GM18907 (cell line): ENCODE data around the gene FEN1.

Experiments used
- ATAC-seq: cut with Tn5 transposase; IDR thresholded peaks from one replicate; pipeline ENCODE4 v1.9.1; 2021; ENCODE audit warnings: mild to moderate bottlenecking, moderate library complexity; ENCODE audit not compliant: unreplicated experiment

The FEN1 gene

DNA sequence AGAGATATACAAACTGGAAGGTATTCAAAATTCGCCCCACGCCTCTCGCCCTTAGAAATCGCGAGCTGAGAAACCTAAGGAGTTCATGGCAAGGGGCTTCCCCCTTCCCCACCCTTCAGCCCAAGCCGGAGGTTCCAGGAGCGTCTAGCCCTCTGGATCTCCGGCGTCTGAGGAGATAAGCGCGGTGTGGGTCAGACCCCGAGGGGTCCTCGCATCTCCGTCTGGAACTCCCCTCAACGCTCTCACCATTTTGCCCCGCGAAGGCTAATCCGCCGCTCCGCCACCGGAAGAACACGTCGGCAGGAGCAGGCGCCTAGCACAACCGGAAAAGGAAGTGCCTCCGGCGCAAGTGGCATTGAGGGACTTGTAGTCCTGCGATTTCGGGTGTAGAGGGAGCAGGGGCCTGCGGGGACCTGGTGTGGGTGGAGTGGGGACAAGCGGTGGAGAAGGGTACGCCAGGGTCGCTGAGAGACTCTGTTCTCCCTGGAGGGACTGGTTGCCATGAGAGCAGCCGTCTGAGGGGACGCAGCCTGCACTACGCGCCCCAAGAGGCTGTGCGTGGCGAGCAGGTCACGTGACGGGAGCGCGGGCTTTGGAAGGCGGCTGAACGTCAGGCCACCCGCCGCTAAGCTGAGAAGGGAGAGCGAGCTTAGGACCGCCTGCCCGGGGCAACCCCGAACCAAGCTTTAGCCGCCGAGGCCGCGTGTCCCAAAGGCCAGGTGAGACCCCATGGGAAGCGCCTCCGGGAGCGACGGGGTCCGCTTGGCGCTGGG, at the start of gene FEN1, which contains the start of gene TMEM258:
FEN1 (plus strand) TSS at position 602 of the 773 bp plus-strand sequence. CDS start 2,451 bp downstream, outside the sequence.
TMEM258 (minus strand) TSS at position 290 of the 773 bp plus-strand sequence; CDS start at position 249, 41 bp downstream.
- ATAC-seq: peak; percentile 82

DNA sequence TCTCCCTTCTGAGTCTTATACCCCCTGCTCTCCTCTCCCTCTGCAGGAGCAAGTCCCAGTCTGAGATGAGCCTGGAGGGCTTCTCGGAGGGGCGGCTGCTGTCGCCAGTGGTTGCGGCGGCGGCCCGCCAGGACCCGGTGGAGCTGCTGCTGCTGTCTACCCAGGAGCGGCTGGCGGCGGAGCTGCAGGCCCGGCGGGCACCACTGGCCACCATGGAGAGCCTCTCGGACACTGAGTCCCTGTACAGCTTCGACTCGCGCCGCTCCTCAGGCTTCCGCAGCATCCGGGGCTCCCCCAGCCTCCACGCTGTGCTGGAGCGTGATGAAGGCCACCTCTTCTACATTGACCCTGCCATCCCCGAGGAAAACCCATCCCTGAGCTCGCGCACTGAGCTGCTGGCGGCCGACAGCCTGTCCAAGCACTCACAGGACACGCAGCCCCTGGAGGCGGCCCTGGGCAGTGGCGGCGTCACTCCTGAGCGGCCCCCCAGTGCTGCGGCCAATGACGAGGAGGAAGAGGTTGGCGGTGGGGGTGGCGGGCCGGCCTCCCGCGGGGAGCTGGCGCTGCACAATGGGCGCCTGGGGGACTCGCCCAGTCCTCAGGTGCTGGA, 49.1 kb upstream of the FEN1 start:
- ATAC-seq: no peak

DNA sequence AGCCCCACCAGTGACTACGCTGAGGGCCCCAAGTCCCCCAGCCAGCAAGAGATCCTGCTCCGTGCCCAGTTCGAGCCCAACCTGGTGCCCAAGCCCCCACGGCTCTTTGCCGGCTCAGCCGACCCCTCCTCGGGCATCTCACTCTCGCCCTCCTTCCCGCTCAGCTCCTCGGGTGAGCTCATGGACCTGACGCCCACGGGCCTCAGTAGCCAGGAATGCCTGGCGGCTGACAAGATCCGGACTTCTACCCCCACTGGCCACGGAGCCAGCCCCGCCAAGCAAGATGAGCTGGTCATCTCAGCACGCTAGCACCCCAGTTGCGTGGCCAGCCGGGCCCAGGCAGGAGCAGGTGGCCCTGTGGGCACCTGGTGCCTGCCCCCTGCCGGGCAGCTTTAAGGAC, 48.5 kb upstream of the FEN1 start:
- no peak for ATAC-seq

DNA sequence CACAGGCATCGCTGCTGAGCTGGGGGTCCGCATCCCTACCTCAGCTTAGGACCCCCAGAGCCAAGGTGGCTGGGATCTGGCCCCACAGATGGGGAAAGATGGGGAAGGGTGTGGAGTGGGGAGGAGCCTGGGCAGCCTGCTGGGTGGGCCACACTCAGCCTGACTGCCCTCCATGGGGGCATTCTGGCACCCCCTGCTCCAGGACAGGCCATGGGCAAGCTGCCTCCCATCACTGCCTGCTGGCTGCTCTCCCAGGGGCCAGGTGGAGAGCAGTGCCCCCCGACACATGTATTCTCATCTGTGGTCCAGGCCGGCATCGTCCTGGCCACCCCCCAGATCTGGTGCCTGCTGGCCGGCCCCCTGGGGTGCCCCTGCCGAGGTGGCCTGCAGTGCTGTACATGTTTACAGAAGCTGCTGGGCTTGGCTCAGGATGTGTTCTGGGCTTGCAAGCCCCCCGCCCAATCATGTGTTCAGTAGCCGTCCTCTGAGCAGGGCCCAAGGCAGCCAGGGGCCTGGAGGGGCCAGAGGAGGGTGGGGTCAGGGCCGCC, 48.0 kb upstream of the FEN1 start:
- no peak for ATAC-seq

DNA sequence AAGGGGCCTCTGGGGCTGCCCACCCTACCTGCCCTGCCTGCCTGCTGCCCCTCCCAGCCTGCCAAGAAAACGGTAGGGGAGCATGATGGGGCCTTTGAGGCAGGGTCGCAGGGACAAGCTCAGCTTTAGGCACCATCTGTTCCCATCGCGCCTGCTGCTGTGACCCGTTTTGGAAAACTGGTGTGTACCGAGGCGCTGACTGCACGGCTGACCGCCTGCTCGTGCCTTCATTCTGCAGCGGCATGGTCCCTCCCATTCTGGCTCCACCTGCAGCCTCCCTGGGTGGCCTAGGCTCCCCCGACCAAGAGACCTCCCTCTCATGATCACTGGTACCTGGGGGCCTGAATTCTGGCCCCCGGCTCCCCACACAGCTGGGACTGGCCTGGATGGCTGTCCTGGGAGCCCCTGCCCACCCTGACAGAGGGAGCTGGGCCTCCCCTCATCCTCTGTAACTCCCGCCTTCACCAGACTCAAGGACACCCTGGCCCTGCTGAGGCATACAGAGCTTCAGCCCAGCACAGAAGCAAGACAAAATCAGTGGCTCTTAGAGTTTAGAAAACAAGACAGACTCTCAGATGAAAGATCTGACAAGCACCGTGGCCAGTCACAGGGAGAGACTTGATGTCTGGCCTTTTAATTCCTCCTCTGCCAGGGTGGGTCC, 46.8 kb upstream of the FEN1 start:
- ATAC-seq: no peak

DNA sequence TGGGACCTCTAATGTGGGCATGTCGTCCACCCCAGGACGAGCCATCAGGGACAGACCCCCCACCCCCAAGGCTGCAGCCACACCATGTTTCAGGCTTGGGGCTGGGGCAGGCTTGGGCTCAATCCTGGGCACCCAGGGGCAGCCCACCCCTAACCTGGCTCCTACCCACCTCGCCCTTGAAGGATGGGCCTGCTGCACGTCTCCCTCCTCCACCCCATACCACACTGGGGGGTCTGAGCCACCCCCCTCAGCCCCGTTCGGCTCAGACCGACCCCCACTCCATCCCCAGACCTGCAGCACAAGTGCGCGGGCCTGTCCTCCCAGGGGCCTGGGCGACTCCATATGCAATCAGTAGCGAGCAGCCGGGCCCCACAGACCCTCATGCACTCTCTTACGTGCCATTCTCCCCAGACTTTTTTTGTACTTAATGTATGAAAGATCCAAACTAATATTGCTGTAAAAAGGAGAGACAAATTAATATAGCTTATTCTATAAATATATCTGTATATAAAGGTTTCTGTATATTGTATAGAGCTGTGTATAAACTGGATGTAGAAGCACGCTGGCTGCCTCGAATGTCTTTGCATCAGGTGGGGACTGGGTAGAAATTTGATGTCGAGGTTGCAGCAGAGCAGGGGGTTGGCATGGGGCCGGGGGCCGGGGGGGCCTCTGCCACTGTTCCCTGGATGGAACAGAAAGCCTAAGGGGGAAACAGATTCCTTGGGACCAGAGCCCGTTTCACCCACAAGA, 46.1 kb upstream of the FEN1 start:
- no peak for ATAC-seq

DNA sequence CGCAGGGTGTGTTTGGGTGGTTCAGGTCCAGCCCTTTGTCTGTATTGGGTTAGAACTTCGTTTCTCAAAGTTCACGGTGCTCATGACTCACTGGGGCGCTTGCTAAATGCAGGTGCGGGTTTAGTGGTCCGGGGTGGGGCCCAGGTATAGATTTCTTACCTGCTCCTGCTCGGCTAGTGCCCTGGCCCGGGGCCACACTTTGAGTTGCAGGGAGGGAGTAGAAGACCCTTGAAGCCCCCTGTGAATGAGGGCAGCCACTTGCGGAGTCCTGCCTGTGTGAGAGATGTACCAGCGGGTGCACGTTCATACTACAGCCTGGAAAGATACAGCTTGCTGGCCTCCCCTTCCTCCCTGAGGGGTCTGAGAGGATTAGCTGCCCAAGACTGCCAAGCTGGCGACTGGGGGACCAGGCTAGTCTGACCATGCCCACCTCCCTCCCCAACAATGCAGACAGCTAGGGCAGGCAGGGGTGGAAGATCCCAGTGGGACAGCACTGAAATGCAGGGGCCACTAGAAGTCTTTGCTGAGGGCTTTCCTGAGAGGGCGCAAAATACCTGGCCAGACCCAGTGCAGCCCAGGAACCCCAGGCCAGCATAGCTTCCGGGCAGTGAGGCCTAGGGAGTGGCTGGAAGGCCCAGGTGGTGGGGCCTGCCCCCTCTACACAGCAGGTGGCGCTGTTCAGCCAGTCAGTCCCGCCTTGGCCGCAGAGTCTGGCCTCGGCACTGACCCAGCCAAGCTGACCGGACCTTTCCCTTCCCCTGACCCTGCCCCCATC, 45.3 kb upstream of the FEN1 start:
- ATAC-seq: no peak

DNA sequence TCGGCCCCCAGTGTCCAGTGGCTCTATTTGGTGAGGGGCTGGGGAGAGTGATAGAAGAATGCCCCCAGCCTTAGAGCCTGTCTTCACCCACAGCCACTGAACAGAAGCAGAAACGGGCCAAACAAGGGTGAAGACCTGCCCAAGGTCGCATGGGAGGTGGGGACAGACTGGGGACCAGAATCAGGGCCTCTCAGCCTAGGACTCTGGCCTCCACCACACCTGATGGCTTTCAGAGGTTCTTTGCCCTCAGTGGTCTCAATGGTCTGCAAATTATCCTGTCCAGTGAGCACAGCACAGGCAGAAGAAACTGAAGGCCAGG, 44.8 kb upstream of the FEN1 start:
- ATAC-seq: no peak

GRCh38 chr11:61749591-61750217, 43.0 kb upstream of the FEN1 start:
- no peak for ATAC-seq

DNA sequence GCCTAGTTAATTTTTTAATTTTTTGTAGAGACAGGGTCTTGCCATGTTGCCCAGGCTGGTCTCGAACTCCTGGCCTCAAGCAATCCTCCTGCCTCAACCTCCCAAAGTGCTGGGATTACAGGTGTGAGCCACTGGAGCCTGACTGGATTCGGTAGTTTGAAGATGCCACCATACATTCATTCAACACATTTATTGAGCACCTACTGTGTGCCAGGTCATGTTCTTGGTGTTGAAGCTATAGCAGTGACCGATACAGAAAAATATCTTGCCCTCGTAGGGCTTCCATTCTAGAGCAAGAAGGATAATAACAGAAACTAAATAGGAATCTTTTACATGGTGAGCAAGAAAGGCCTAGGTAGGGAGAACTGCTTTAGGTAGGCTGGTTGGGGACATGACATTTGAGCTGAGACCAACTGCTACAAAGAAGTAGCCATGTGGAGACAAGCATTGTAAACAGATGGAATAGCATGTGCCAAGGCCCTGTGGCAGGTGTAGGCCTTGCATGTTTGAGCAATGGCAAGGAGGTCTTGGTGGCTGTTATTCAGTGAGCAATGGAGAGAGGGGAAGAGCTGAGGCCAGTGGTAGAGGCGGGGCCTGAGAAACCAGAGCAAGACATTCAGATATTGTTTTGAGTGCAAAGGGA, 42.0 kb upstream of the FEN1 start:
- no peak for ATAC-seq

- ATAC-seq: no peak
Measured at GRCh38 chr11:61751384-61751783, 41.3 kb upstream of the FEN1 start.

DNA sequence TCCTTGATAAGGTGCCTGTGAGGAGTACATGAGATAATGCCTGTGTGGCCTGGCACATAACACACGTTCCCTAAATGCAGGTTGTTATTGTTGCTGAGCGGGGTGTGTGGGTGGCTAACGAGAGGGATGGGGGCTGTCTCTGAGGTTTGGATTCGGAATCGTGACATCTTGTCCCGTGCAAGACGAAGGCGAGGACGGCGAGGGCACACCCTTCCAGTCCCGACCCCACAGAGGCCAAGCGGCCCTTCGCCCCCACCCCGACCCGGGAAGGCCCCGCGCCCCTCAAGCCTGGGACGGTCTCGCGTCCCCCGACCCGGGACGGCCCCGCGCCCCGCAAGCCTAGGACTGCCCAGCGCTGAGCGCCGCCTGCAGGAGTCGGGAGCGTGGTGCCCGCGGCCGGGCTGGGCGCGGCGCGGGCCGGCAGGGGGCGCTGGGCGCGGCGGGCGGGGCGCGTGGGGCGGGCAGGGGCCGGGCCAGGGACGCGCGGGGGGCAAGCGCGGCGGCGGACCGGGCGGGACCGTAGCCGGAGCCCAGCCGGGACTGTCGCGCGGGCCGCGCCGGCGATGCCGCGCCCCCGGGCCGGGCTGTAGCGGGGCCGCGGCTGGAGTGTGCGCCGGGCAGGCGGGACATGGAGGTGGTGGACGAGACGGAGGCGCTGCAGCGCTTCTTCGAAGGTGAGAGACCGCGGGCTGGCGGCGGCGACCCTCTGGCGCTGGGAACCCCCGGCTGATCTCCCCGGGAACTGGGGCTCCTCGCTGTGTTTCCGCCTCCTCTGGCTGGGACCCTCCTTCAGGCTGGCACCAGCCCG, 40.4 kb upstream of the FEN1 start, which contains the start of gene MYRF:
MYRF (plus strand) TSS at position 520 of the 808 bp plus-strand sequence; CDS start at position 629, 109 bp downstream.
- no peak for ATAC-seq

GRCh38 chr11:61752925-61753521, 39.7 kb upstream of the FEN1 start:
- no peak for ATAC-seq

- ATAC-seq: no peak
Measured at GRCh38 chr11:61753672-61754071, 39.0 kb upstream of the FEN1 start.

GRCh38 chr11:61754534-61755482, 37.9 kb upstream of the FEN1 start:
- ATAC-seq: no peak

GRCh38 chr11:61756147-61756451, 36.6 kb upstream of the FEN1 start:
- no peak for ATAC-seq
